Measurements from ENCODE around the gene CROCC2.

- TF ChIP-seq CTCF (conservative IDR thresholded peaks at IDR 0.05) (no peak), ZFX (IDR thresholded peaks at IDR 0.05) (no peak)
These were observed 15.8 kb downstream of the CROCC2 start for GRCh38 chr2:240921995-240922244.
